Sigmoid colon (tissue), 7 donors: ENCODE results near the gene JAG2. TPM values are rescaled to one million over a fixed set of nuclear protein-coding genes. Genes with fewer than 3 reads are reported as not detected.

Experiments
- DNase-seq: peaks from one replicate; pipeline ENCODE4 v3.0.0-alpha.2; 2019
- H3K27ac ChIP-seq, 4 donors: fragments of 200-600 bp; sonication (generic); one replicate each; pipeline ENCODE4 v1.5.1; 2016 to 2019; ENCODE audit warnings: mild to moderate bottlenecking in 1 of 4
- H3K27me3 ChIP-seq, 3 donors: fragments of 200-600 bp; sonication (generic); one replicate each; pipeline ENCODE4 v1.5.1; 2019; ENCODE audit warnings: mild to moderate bottlenecking in 1 of 3
- H3K36me3 ChIP-seq, 4 donors: fragments of 200-600 bp; sonication (generic); one replicate each; pipeline ENCODE4 v1.5.1; 2016 to 2019
- H3K4me1 ChIP-seq, 4 donors: fragments of 200-600 bp; sonication (generic); one replicate each; pipeline ENCODE4 v1.5.1; 2017 to 2019
- H3K4me3 ChIP-seq, 4 donors: fragments of 200-600 bp; sonication (generic); one replicate each; pipeline ENCODE4 v1.5.1; 2017 to 2019; ENCODE audit warnings: mild to moderate bottlenecking in 2 of 4, moderate library complexity in 1 of 4
- H3K9me3 ChIP-seq, 4 donors: fragments of 200-600 bp in 3 of 4; sonication (generic) in 3 of 4; one replicate each; pipeline versions ENCODE4 v1.5.1 to v1.6.1; 2013 to 2019
- EP300 ChIP-seq, 4 donors: sonication (generic); formaldehyde crosslinking; IDR thresholded peaks; one replicate each; pipeline ENCODE4 v1.6.1; 2017; ENCODE audit warnings: antibody characterized with exemption in 4 of 4
- POLR2A ChIP-seq, 2 donors: fragments of 450-650 bp; IDR thresholded peaks; one replicate each; pipeline ENCODE4 v1.6.1; 2016; ENCODE audit warnings: antibody characterized with exemption in 2 of 2, mild to moderate bottlenecking in 2 of 2, moderate library complexity in 2 of 2
- POLR2AphosphoS5 ChIP-seq, 4 donors: sonication (generic); formaldehyde crosslinking; IDR thresholded peaks; one replicate each; pipeline ENCODE4 v1.6.1; 2017; ENCODE audit warnings: antibody characterized with exemption in 4 of 4
- WGBS, 2 donors: extraction: QIAGEN DNeasy Blood & Tissue Kit; methylation state at CpG; one replicate each; pipeline ENCODE4 v1.1.7; 2013; 5-methylcytosine and 5-hydroxymethylcytosine counted together
- intact Hi-C: fragments of 100-400 bp; cut with DNase I; formaldehyde crosslinking; loops from one replicate; pipeline ENCODE4 v1.15.1; 2023
- polyA plus RNA-seq, 3 donors: library from polyadenylated mRNA; stranded (reverse); fragments of 200-250 nt; gene quantifications; one replicate each; pipeline ENCODE4 v1.2.3, GENCODE V29; 2013
- total RNA-seq, 4 donors: library from RNA; depleted of rRNA; stranded (reverse); fragments of >200 nt; gene quantifications; one replicate each; pipeline ENCODE4 v1.1.0, GENCODE V29; 2016
- TF ChIP-seq, protein P1 (sequence below), 4 experiments: fragments of 450-650 bp in 3 of 4; fragments of 200-600 bp in 1 of 4; IDR thresholded peaks; one replicate each; pipeline ENCODE4 v1.5.1; 2016 to 2019; ENCODE audit warnings: antibody characterized with exemption in 4 of 4, mild to moderate bottlenecking in 3 of 4, moderate library complexity in 2 of 4
- donor health status: healthy with polysubstance abuse.
- donor health status: Bipolar disorder and iron deficiency.
- donor health status: healthy.

Gene JAG2
- total and polyA plus RNA-seq, 7 donors: 0.60 to 12.3 (median 3.2) TPM

DNA sequence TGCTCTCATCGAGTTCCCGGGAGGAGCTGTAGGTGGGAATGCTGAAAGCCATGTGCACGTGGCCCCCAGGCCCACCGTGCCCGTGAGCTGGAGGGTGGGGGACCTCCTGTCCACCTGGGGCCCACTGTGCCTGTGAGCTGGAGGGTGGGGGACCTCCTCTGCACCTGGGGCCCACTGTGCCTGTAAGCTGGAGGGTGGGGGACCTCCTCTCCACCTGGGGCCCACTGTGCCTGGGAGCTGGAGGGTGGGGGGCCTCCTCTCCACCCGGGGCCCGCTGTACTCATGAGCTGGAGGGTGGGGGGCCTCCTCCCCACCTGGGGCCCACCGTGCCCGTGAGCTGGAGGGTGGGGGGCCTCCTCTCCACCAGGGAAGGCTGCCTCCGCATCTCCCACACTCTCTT lies 26.5 kb upstream of the JAG2 start:
- Histone ChIP-seq H3K36me3 (no peaks in the 10 kb centered on the region), H3K9me3 (no peaks in the 10 kb centered on the region), H3K27ac (no peak overlapping the region), H3K27me3 (peaks cover 47 to 90% (median 86%) of the 10 kb centered on the region in 3 donors), H3K4me3 (no peak overlapping the region), H3K4me1 (peaks cover 0 to 28% (median 26%) of the 10 kb centered on the region in 4 donors)
- intact Hi-C loops: no loop called here
- 72 to 80% methylated on average over 10 of the region's 10 CpGs for WGBS, 2 donors
- TF ChIP-seq, protein P1, sequence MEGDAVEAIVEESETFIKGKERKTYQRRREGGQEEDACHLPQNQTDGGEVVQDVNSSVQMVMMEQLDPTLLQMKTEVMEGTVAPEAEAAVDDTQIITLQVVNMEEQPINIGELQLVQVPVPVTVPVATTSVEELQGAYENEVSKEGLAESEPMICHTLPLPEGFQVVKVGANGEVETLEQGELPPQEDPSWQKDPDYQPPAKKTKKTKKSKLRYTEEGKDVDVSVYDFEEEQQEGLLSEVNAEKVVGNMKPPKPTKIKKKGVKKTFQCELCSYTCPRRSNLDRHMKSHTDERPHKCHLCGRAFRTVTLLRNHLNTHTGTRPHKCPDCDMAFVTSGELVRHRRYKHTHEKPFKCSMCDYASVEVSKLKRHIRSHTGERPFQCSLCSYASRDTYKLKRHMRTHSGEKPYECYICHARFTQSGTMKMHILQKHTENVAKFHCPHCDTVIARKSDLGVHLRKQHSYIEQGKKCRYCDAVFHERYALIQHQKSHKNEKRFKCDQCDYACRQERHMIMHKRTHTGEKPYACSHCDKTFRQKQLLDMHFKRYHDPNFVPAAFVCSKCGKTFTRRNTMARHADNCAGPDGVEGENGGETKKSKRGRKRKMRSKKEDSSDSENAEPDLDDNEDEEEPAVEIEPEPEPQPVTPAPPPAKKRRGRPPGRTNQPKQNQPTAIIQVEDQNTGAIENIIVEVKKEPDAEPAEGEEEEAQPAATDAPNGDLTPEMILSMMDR (IDR thresholded peaks at IDR 0.05): no peak
- TF ChIP-seq POLR2AphosphoS5 (IDR thresholded peaks at IDR 0.05) (no peak), EP300 (IDR thresholded peaks at IDR 0.05) (no peak), POLR2A (IDR thresholded peaks at IDR 0.05) (no peak)
- DNase-seq: no peak

- H3K4me1 ChIP-seq: peaks cover 0 to 28% (median 26%) of the 10 kb centered on the region in 4 donors
- H3K27ac ChIP-seq: peak overlapping the region in 1 of 4 donors; percentile 5
- peaks cover 43 to 87% (median 76%) of the 10 kb centered on the region in 3 donors for H3K27me3 ChIP-seq
- WGBS, 2 donors: 19 to 37% methylated on average over 17 of the region's 17 CpGs
- intact Hi-C loops: no loop called here
- DNase-seq: no peak
- no peaks in the 10 kb centered on the region for H3K9me3 ChIP-seq
- TF ChIP-seq POLR2A (IDR thresholded peaks at IDR 0.05): no peak
- TF ChIP-seq POLR2AphosphoS5 (IDR thresholded peaks at IDR 0.05): no peak
- TF ChIP-seq EP300 (IDR thresholded peaks at IDR 0.05): no peak
- TF ChIP-seq, protein P1 (IDR thresholded peaks at IDR 0.05): no peak
- H3K36me3 ChIP-seq: no peaks in the 10 kb centered on the region
- H3K4me3 ChIP-seq: no peak overlapping the region
These were observed 25.6 kb upstream of the JAG2 start for GRCh38 chr14:105193916-105194782.

DNA sequence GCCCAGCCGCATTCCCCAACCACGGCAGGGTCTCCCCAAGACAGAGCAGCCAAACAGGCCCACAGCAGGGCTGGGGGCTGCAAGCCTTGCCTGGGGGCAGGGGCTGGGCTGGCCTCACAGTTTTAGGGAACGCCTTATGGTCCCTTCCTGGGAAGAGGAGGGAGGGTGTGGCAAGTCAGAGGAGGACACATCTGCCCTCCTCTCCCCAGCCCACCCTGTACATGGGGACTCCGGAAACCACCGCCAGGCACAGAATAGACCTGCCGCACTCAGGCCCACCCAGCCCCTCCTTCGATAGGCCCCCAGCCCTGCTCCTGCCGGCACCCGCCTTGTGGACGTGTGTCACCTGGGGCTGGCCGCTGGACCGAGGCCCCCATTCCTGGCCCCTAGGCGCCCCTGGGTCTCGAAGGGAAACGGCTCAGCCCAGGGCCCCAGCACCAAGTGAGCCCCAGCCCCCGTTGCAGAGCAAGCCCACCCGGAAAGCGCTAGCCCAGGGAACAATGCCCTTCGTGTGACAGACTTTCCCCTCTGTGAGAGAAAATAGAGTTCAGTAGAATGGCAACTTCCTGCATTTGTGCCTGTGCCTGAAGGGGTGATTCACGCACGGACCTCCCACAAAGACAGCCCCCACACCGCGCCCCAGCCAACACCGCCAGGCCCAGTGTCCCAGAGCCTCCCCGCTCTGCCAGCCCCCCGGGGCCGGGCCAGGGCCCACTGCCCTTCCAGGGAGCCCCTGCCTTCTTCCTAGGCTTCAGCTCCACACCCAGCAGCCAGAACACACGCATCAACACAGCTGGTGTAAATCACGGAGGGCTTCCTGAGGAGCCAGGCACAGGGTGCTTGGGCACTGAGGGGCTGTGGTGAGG lies 24.5 kb upstream of the JAG2 start:
- intact Hi-C loops: no loop called here
- no peak overlapping the region for H3K4me3 ChIP-seq
- H3K27me3 ChIP-seq: peaks cover 43 to 85% (median 66%) of the 10 kb centered on the region in 3 donors
- peaks cover under 1 to 2% (median 1%) of the 10 kb centered on the region in 4 donors for H3K9me3 ChIP-seq
- peak overlapping the region in 2 of 4 donors; percentile 5 to 38 for H3K27ac ChIP-seq
- no peak for DNase-seq
- H3K36me3 ChIP-seq: no peaks in the 10 kb centered on the region
- TF ChIP-seq POLR2A (IDR thresholded peaks at IDR 0.05): no peak
- TF ChIP-seq, protein P1 (IDR thresholded peaks at IDR 0.05): no peak
- no peak for TF ChIP-seq POLR2AphosphoS5 (IDR thresholded peaks at IDR 0.05)
- no peak for TF ChIP-seq EP300 (IDR thresholded peaks at IDR 0.05)
- H3K4me1 ChIP-seq: peaks cover 0 to 28% (median 26%) of the 10 kb centered on the region in 4 donors
- WGBS, 2 donors: 26 to 44% methylated on average over 29 of the region's 29 CpGs

GRCh38 chr14:105187935-105188524 lies 19.5 kb upstream of the JAG2 start:
- intact Hi-C loops: no loop called here
- Histone ChIP-seq H3K4me3 (no peak overlapping the region), H3K36me3 (no peaks in the 10 kb centered on the region), H3K9me3 (peaks cover 2 to 5% (median 4%) of the 10 kb centered on the region in 4 donors), H3K27ac (no peak overlapping the region), H3K27me3 (peaks cover 4 to 50% (median 15%) of the 10 kb centered on the region in 3 donors), H3K4me1 (no peaks in the 10 kb centered on the region)
- DNase-seq: no peak
- TF ChIP-seq, protein P1 (IDR thresholded peaks at IDR 0.05): no peak
- no peak for TF ChIP-seq POLR2AphosphoS5 (IDR thresholded peaks at IDR 0.05)
- TF ChIP-seq EP300 (IDR thresholded peaks at IDR 0.05): no peak
- TF ChIP-seq POLR2A (IDR thresholded peaks at IDR 0.05): no peak
- WGBS, 2 donors: 49 to 72% methylated on average over 14 of the region's 14 CpGs
